Activated T-helper 17 cell treated with anti-CD3 and anti-CD28 coated beads, Interleukin-2, amount 50 U/mL, for 72 hours (primary cell): ENCODE data around the gene TKTL1. TPM values are rescaled to one million over a fixed set of nuclear protein-coding genes. Genes with fewer than 3 reads are reported as not detected.

Experiments
- ATAC-seq: fragments of 150-1000 bp; cut with Tn5 transposase; replicated peaks from 2 replicates; pipeline ENCODE4 v1.10.0; 2021; ENCODE audit warnings: mild to moderate bottlenecking, moderate library complexity
- H3K27ac Mint-ChIP-seq: one replicate; pipeline ENCODE4 v1.8.0; 2022; ENCODE audit warnings: mixed read lengths
- H3K27me3 Mint-ChIP-seq: one replicate; pipeline ENCODE4 v1.8.0; 2022; ENCODE audit warnings: mixed read lengths
- H3K36me3 Mint-ChIP-seq: one replicate; pipeline ENCODE4 v1.8.0; 2022; ENCODE audit warnings: low read depth, mild to moderate bottlenecking, mixed read lengths
- H3K4me1 Mint-ChIP-seq: one replicate; pipeline ENCODE4 v1.8.0; 2022; ENCODE audit warnings: mixed read lengths
- H3K4me3 Mint-ChIP-seq: one replicate; pipeline ENCODE4 v1.8.0; 2022; ENCODE audit warnings: mild to moderate bottlenecking, mixed read lengths
- H3K9me3 Mint-ChIP-seq: one replicate; pipeline ENCODE4 v1.8.0; 2022; ENCODE audit warnings: mixed read lengths
- total RNA-seq, 2 donors: library from RNA; stranded (reverse); gene quantifications; one replicate each; pipeline ENCODE4 v1.2.3, GENCODE V29; 2022

TKTL1 gene
- total RNA-seq, 2 donors from 2014 or later = 0.54 to 2.1 TPM

DNA sequence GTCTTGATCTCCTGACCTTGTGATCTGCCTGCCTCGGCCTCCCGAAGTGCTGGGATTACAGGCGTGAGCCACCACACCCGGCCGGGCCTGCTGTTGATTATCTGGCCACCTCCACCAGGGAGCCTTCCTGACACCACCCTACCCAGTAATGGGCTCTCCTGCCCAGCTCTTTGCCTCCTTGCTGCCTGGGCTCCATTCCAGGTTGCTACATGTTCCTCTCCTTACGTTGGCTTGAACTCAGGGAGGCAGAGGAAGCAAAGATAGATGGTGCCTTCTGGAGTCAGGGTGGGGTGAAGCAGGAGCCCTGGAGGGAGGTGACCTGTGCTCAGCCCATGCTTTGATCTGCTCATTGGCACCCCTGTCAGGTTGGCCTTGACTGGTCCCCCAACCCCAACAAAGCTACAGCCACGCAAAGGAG, 52.5 kb downstream of the TKTL1 start:
- Mint-ChIP-seq H3K27me3 (no peaks in the 10 kb centered on the region), H3K4me1 (peaks cover 7% of the 10 kb centered on the region), H3K36me3 (peaks cover 44% of the 10 kb centered on the region), H3K9me3 (no peaks in the 10 kb centered on the region), H3K27ac (peak overlapping the region; percentile 30), H3K4me3 (peak overlapping the region; percentile 25)
- no peak for ATAC-seq

GRCh38 chrX:154348646-154349358, 53.2 kb downstream of the TKTL1 start:
- Mint-ChIP-seq H3K4me3 (peak overlapping the region; percentile 25), H3K36me3 (peaks cover 51% of the 10 kb centered on the region), H3K27me3 (no peaks in the 10 kb centered on the region), H3K4me1 (peaks cover 7% of the 10 kb centered on the region), H3K27ac (no peak overlapping the region), H3K9me3 (no peaks in the 10 kb centered on the region)
- ATAC-seq = no peak

DNA sequence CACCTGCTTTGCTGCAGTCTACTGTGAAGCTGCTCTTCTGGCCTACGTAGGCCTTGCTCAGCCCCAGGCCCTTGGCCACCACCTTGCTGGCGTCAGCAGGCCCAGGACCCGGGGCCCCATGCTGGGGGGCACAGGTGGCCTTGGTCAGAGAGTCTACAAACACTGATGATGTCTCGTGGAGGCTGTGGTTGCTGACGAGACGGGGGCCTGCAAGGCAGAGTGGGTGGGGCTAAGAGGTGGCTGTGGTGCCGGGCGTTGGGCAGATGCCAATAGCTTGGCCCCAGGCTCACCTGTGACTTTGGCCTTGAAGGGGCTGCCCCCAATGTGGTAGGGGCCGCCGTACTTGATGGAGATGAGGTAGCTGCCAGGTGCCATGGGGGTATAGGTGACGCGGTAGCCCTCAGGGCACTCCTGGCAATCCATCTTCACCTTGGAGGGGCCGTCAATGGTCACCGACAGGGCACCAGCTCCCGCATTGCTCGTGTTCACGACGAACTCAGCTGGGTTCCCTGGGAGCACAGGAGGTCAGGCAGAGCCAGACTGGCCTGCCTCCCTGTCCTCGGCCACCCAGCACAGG, 53.9 kb downstream of the TKTL1 start:
- Mint-ChIP-seq H3K27ac (no peak overlapping the region), H3K27me3 (no peaks in the 10 kb centered on the region)

GRCh38 chrX:154349979-154350378, 54.4 kb downstream of the TKTL1 start:
- H3K9me3 Mint-ChIP-seq = no peaks in the 10 kb centered on the region
- H3K36me3 Mint-ChIP-seq = peaks cover 63% of the 10 kb centered on the region
- no peak for ATAC-seq
- no peak overlapping the region for H3K27ac Mint-ChIP-seq
- H3K4me1 Mint-ChIP-seq = peaks cover 7% of the 10 kb centered on the region
- H3K27me3 Mint-ChIP-seq = no peaks in the 10 kb centered on the region
- H3K4me3 Mint-ChIP-seq = no peak overlapping the region

More for the DNA sequence above, 53.9 kb downstream of the TKTL1 start:
- Mint-ChIP-seq H3K36me3 (peaks cover 58% of the 10 kb centered on the region), H3K4me1 (peaks cover 7% of the 10 kb centered on the region), H3K4me3 (no peak overlapping the region), H3K9me3 (no peaks in the 10 kb centered on the region)
- ATAC-seq = no peak

GRCh38 chrX:154350429-154351182, 55.0 kb downstream of the TKTL1 start:
- peaks cover 7% of the 10 kb centered on the region for H3K4me1 Mint-ChIP-seq
- H3K4me3 Mint-ChIP-seq = no peak overlapping the region
- ATAC-seq = no peak
- no peak overlapping the region for H3K27ac Mint-ChIP-seq
- no peaks in the 10 kb centered on the region for H3K9me3 Mint-ChIP-seq
- peaks cover 69% of the 10 kb centered on the region for H3K36me3 Mint-ChIP-seq
- H3K27me3 Mint-ChIP-seq = no peaks in the 10 kb centered on the region

GRCh38 chrX:154351183-154352011, 55.8 kb downstream of the TKTL1 start:
- Mint-ChIP-seq H3K27ac (no peak overlapping the region), H3K4me1 (peaks cover 7% of the 10 kb centered on the region), H3K36me3 (peaks cover 77% of the 10 kb centered on the region), H3K4me3 (no peak overlapping the region), H3K9me3 (no peaks in the 10 kb centered on the region), H3K27me3 (no peaks in the 10 kb centered on the region)
- no peak for ATAC-seq

- Mint-ChIP-seq H3K27ac (no peak overlapping the region), H3K4me3 (no peak overlapping the region), H3K27me3 (no peaks in the 10 kb centered on the region), H3K4me1 (peaks cover 6% of the 10 kb centered on the region), H3K36me3 (peaks cover 83% of the 10 kb centered on the region), H3K9me3 (no peaks in the 10 kb centered on the region)
- ATAC-seq = no peak
These were observed 56.4 kb downstream of the TKTL1 start for GRCh38 chrX:154352012-154352401.

- H3K4me1 Mint-ChIP-seq = peaks cover 1% of the 10 kb centered on the region
- H3K9me3 Mint-ChIP-seq = no peaks in the 10 kb centered on the region
- ATAC-seq = no peak
- no peak overlapping the region for H3K4me3 Mint-ChIP-seq
- H3K27me3 Mint-ChIP-seq = no peaks in the 10 kb centered on the region
- H3K27ac Mint-ChIP-seq = no peak overlapping the region
- H3K36me3 Mint-ChIP-seq = peaks cover 83% of the 10 kb centered on the region
These were observed 56.9 kb downstream of the TKTL1 start for GRCh38 chrX:154352466-154352865.

DNA sequence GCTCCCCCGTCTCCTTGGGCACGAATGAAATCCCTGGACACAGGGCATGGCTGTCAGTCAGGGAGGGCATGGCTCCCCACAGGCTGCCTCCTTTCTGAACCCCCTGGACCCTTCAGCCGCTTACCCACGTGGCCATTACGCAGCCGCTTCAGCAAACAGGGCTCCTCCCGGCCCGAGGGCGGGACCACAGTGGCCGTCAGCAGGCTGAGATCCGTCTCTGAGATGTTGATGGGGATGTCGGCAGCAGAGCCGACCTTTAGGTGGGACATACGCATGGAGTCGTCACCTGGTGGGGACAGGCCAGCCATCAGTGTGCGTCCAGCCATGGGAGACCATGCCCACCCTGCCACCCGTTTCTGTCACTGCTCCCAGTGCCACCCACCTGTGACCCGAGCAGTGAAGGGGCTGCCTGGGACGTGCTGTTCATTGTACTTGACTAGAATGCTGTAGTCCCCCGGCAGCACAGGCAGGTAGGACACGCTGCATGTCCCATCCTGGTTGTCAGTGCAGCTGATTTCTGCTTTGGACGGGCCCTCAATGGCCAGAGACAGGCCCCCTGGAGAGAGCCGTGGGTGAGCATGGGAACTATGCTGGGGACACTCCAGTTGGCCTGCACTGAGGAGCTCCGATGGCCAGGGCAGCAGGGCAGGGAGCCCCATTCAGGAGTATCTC, 57.7 kb downstream of the TKTL1 start:
- no peak for ATAC-seq
- peaks cover 87% of the 10 kb centered on the region for H3K36me3 Mint-ChIP-seq
- H3K4me1 Mint-ChIP-seq = no peaks in the 10 kb centered on the region
- no peak overlapping the region for H3K27ac Mint-ChIP-seq
- no peaks in the 10 kb centered on the region for H3K9me3 Mint-ChIP-seq
- H3K4me3 Mint-ChIP-seq = peak overlapping the region; percentile 26
- H3K27me3 Mint-ChIP-seq = no peaks in the 10 kb centered on the region

- no peaks in the 10 kb centered on the region for H3K27me3 Mint-ChIP-seq
- H3K27ac Mint-ChIP-seq = no peak overlapping the region
- no peaks in the 10 kb centered on the region for H3K4me1 Mint-ChIP-seq
- peak overlapping the region; percentile 26 for H3K4me3 Mint-ChIP-seq
- no peaks in the 10 kb centered on the region for H3K9me3 Mint-ChIP-seq
- no peak for ATAC-seq
- H3K36me3 Mint-ChIP-seq = peaks cover 90% of the 10 kb centered on the region
These were observed 58.4 kb downstream of the TKTL1 start for GRCh38 chrX:154354013-154354412.

- Mint-ChIP-seq H3K9me3 (no peaks in the 10 kb centered on the region), H3K27ac (no peak overlapping the region), H3K4me3 (no peak overlapping the region), H3K4me1 (no peaks in the 10 kb centered on the region), H3K36me3 (peaks cover 94% of the 10 kb centered on the region), H3K27me3 (no peaks in the 10 kb centered on the region)
- no peak for ATAC-seq
These were observed 58.9 kb downstream of the TKTL1 start for GRCh38 chrX:154354516-154354915.

GRCh38 chrX:154355094-154355775, 59.6 kb downstream of the TKTL1 start:
- Mint-ChIP-seq H3K36me3 (peaks cover 94% of the 10 kb centered on the region), H3K27ac (no peak overlapping the region), H3K9me3 (no peaks in the 10 kb centered on the region), H3K4me3 (no peak overlapping the region), H3K27me3 (no peaks in the 10 kb centered on the region), H3K4me1 (no peaks in the 10 kb centered on the region)
- ATAC-seq = no peak

DNA sequence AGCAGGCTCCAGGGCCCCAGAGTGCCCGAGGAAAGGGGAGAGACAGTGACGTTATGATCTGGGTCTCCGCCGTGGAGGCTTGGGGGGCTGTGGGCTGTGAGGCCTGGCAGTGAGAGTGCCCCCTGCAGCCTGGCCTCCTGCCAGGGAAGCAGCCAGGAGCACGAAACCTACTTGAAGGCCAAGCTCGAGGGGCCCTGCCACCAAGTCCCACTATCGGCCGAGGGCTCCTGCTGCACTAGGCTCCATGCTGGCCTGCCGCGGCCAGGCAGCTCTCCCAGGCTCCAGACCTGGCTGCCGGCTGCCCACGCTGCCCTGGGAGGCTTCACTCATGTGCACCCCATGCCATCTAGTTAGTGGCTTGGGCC, 60.2 kb downstream of the TKTL1 start:
- Mint-ChIP-seq H3K4me1 (no peaks in the 10 kb centered on the region), H3K9me3 (no peaks in the 10 kb centered on the region), H3K27me3 (no peaks in the 10 kb centered on the region), H3K4me3 (no peak overlapping the region), H3K27ac (no peak overlapping the region), H3K36me3 (peaks cover 93% of the 10 kb centered on the region)
- ATAC-seq = no peak
